ENCODE data around the gene CABP7. TPM values are rescaled to one million over a fixed set of nuclear protein-coding genes. Genes with fewer than 3 reads are reported as not detected.

The CABP7 gene
- total RNA-seq, 1 experiment from 2014 or later, result not detected

- RAD21 ChIA-PET (ENCODE audit: low non-redundant PET in 1 of 2, low total read pairs in 2 of 2, uncharacterized antibody in 2 of 2, unreplicated experiment in 2 of 2), result no interaction called here
- no peaks in the 10 kb centered on the region for H3K27me3 ChIP-seq (ENCODE audit: insufficient read depth, low read length)
- H3K4me2 ChIP-seq (ENCODE audit: low read length), result no peak overlapping the region
- no peak overlapping the region for H3K27ac ChIP-seq (ENCODE audit: low read depth, low read length)
- no peak overlapping the region for H3K9ac ChIP-seq (ENCODE audit: low read length)
- DNase-seq (ENCODE audit: low read depth, low spot score) (no peak), ATAC-seq (no peak)
- peaks cover 32% of the 10 kb centered on the region for H3K79me2 ChIP-seq (ENCODE audit: insufficient read depth, low read length)
- intact Hi-C loops (cut with micrococcal nuclease), result no loop called here
- H3K36me3 ChIP-seq (ENCODE audit: control insufficient read depth in 1 of 2, insufficient read depth in 2 of 2, low read length in 2 of 2), result peaks cover 15 to 19% of the 10 kb centered on the region in 2 experiments; a peak in 3 of 4 replicates
- no peak overlapping the region for H2AFZ ChIP-seq (ENCODE audit: low read depth, low read length, poor library complexity, severe bottlenecking)
- no peak for TF ChIP-seq ATF3 (IDR thresholded peaks at IDR 0.05)
- TF ChIP-seq SIN3A (IDR thresholded peaks at IDR 0.05; ENCODE audit: low read depth), result no peak
- TF ChIP-seq TCF7L2 (IDR thresholded peaks at IDR 0.05; ENCODE audit: borderline replicate concordance, extremely low read depth, insufficient read depth, insufficient read length), result no peak
- TF ChIP-seq CEBPB (IDR thresholded peaks at IDR 0.05; ENCODE audit: low read depth), result no peak
- no peak for TF ChIP-seq REST (IDR thresholded peaks at IDR 0.05; ENCODE audit: low read depth)
- no TSS peak for BruUV-seq (replicated peaks)
- no peaks in the 10 kb centered on the region for H3K9me2 ChIP-seq (ENCODE audit: insufficient read depth)
- CTCF ChIA-PET, result interaction anchor here (0.9 to 1.5 kb wide), 2 partner anchors 232 to 235 kb away, joined by 3 to 7 read pairs; no protein-coding TSS in a partner anchor
- H3K4me3 ChIP-seq (replicated peaks in 1 of 2; ENCODE audit: low read depth in 1 of 2, low read length in 2 of 2), result no peak overlapping the region
- no peaks in the 10 kb centered on the region for H3K9me3 ChIP-seq (ENCODE audit: control insufficient read depth in 1 of 2, insufficient read depth in 1 of 2, low read depth in 1 of 2, low read length in 2 of 2)
- H3K4me1 ChIP-seq (ENCODE audit: control insufficient read depth in 1 of 2, insufficient read depth in 2 of 2, low read length in 2 of 2), result peaks cover 11 to 42% of the 10 kb centered on the region in 2 experiments
- H4K20me1 ChIP-seq (ENCODE audit: insufficient read depth), result no peaks in the 10 kb centered on the region
- POLR2A ChIA-PET, result interaction anchor here (1.3 kb wide), 1 partner anchor 11 kb away, joined by 3 read pairs; no protein-coding TSS in a partner anchor
Observed at GRCh38 chr22:29769723-29770321, 50.0 kb downstream of the CABP7 start.
